Glutamatergic neuron (in vitro differentiated cells): ENCODE results near the gene CCDC85C. TPM values are rescaled to one million over a fixed set of nuclear protein-coding genes. Genes with fewer than 3 reads are reported as not detected.

ENCODE experiments used
- DNase-seq: peaks from one replicate; pipeline ENCODE4 v3.0.0; 2022
- H3K27ac Mint-ChIP-seq: one replicate; pipeline ENCODE4 v1.8.0; 2020; ENCODE audit warnings: mild to moderate bottlenecking, mixed read lengths, inconsistent platforms; ENCODE audit not compliant: unreplicated experiment
- H3K27me3 Mint-ChIP-seq: one replicate; pipeline ENCODE4 v1.8.0; 2020; ENCODE audit warnings: mild to moderate bottlenecking, moderate library complexity, mixed read lengths, inconsistent platforms; ENCODE audit not compliant: unreplicated experiment
- H3K36me3 Mint-ChIP-seq: one replicate; pipeline ENCODE4 v1.8.0; 2020; ENCODE audit warnings: mild to moderate bottlenecking, mixed read lengths, inconsistent platforms; ENCODE audit not compliant: unreplicated experiment
- H3K4me1 Mint-ChIP-seq: one replicate; pipeline ENCODE4 v1.8.0; 2020; ENCODE audit warnings: mild to moderate bottlenecking, low read depth, mixed read lengths, inconsistent platforms; ENCODE audit not compliant: unreplicated experiment
- H3K4me3 Mint-ChIP-seq: one replicate; pipeline ENCODE4 v1.8.0; 2020; ENCODE audit warnings: mild to moderate bottlenecking, mixed read lengths, inconsistent platforms; ENCODE audit not compliant: unreplicated experiment
- H3K9me3 Mint-ChIP-seq: one replicate; pipeline ENCODE4 v1.8.0; 2020; ENCODE audit warnings: mild to moderate bottlenecking, moderate library complexity, mixed read lengths, inconsistent platforms; ENCODE audit not compliant: unreplicated experiment
- total RNA-seq: library from RNA; stranded (reverse); fragmentation: NEBNext Ultra II Directional; extraction: Animal tissue kit (Norgen Biotek cat#: 25700); gene quantifications from one replicate; pipeline ENCODE4 v1.2.1, GENCODE V29; 2021; ENCODE audit not compliant: unreplicated experiment
- TF ChIP-seq, protein P1 (sequence below): fragments of 200-600 bp; sonication (generic); IDR thresholded peaks from one replicate; pipeline ENCODE4 v1.5.0; 2021; ENCODE audit not compliant: partially characterized antibody, unreplicated experiment

Gene CCDC85C
- total RNA-seq, 1 donor from 2014 or later = 32.3 TPM

DNA sequence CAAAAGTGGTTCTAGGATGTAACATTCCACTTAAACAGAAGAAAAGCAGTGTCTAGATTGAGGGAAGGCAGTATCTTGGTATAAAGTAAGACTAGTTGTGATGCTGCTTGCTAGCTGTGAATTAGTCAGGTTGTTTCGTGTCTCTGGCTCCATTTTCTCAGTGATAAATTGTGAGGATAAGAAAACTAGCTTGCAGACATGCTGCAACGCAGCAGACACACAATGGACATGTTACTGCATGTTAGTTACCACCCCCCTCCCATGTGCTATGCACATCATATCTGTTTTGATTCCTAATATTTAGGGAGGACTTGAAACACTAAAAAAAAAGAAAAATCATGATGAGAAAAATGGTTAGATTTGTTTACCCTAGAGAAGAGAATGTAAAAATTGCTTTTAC is 119.9 kb downstream of the CCDC85C start:
- Mint-ChIP-seq H3K27ac (no peak overlapping the region), H3K4me1 (peaks cover 17% of the 10 kb centered on the region), H3K36me3 (no peaks in the 10 kb centered on the region), H3K9me3 (peaks cover 5% of the 10 kb centered on the region), H3K27me3 (peaks cover 10% of the 10 kb centered on the region), H3K4me3 (no peak overlapping the region)
- no peak for DNase-seq
- TF ChIP-seq, protein P1, sequence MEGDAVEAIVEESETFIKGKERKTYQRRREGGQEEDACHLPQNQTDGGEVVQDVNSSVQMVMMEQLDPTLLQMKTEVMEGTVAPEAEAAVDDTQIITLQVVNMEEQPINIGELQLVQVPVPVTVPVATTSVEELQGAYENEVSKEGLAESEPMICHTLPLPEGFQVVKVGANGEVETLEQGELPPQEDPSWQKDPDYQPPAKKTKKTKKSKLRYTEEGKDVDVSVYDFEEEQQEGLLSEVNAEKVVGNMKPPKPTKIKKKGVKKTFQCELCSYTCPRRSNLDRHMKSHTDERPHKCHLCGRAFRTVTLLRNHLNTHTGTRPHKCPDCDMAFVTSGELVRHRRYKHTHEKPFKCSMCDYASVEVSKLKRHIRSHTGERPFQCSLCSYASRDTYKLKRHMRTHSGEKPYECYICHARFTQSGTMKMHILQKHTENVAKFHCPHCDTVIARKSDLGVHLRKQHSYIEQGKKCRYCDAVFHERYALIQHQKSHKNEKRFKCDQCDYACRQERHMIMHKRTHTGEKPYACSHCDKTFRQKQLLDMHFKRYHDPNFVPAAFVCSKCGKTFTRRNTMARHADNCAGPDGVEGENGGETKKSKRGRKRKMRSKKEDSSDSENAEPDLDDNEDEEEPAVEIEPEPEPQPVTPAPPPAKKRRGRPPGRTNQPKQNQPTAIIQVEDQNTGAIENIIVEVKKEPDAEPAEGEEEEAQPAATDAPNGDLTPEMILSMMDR = no peak

DNA sequence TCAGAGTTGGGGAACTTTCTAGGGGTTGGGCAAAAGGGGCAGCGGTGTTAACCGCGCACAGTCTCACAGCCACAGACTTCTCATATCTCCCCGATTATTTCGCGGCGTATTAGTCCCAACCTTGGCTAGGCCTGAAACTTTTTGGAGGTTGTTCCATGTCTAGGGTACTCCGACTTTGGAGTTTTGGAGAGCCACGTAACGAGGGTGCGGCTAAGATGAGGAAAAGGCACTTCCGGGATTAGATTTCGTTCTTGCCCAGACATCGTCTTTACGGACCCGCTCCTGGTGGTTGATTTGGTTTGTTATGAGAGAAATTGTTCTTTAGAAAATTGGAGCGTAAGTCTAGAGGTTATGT is 122.3 kb downstream of the CCDC85C start:
- Mint-ChIP-seq H3K9me3 (peaks cover 5% of the 10 kb centered on the region), H3K36me3 (no peaks in the 10 kb centered on the region), H3K27me3 (peaks cover 10% of the 10 kb centered on the region), H3K27ac (peak overlapping the region; percentile 77), H3K4me3 (peak overlapping the region; percentile 98), H3K4me1 (peaks cover 15% of the 10 kb centered on the region)
- no peak for DNase-seq
- TF ChIP-seq, protein P1 = no peak

DNA sequence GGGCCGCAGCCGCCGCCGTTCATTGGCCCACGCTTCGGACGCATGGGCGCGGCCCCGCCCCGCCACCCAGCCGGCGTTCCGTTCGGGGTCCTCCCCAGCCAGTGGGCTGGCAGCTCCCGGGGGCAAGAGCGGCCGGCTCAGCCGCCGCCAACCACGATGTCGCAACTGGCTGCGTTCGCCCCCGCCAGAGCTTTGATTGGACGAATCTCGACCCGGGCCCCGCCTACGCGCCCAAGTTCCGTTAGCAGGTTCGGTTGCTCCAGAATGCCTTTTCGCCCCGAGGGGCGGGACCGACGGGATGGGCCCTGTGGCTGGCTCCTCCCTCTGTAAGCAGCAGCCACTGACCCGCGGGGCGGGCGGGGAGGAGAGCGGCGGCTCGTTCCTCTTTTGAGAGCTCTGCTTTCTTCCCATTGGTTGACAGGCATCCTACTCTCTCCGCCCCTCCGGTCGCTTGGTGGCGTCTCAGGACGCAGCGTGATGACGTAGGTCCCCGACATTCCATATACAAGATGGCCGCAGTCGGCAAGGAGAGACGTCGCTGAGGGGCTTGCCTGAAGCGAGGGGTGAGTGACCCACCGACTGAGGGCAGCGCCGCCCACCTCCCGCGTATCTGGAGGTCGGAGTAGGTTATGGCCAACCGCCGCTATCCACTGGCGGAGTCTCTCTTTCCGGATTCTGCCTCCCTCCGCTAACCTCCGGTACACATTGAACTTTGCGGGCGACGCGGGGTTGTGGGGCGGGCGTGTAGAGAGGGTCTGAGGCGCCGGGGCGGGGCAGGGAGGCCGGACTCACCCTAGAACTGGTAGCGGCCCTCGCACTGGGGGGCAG is 122.9 kb downstream of the CCDC85C start, which contains the start of gene CCNK:
TSS of gene CCNK (plus strand) at position 493 of the 828 bp plus-strand sequence. CDS start 11,269 bp downstream, outside the sequence.
- DNase-seq = peak; percentile 99
- H3K27me3 Mint-ChIP-seq = peaks cover 10% of the 10 kb centered on the region
- no peaks in the 10 kb centered on the region for H3K36me3 Mint-ChIP-seq
- H3K4me1 Mint-ChIP-seq = peaks cover 11% of the 10 kb centered on the region
- peak within 1 kb of the TSS; percentile 77 for H3K27ac Mint-ChIP-seq
- H3K9me3 Mint-ChIP-seq = peaks cover 5% of the 10 kb centered on the region
- TF ChIP-seq, protein P1 = no peak
- H3K4me3 Mint-ChIP-seq = peak within 1 kb of the TSS; percentile 98

DNA sequence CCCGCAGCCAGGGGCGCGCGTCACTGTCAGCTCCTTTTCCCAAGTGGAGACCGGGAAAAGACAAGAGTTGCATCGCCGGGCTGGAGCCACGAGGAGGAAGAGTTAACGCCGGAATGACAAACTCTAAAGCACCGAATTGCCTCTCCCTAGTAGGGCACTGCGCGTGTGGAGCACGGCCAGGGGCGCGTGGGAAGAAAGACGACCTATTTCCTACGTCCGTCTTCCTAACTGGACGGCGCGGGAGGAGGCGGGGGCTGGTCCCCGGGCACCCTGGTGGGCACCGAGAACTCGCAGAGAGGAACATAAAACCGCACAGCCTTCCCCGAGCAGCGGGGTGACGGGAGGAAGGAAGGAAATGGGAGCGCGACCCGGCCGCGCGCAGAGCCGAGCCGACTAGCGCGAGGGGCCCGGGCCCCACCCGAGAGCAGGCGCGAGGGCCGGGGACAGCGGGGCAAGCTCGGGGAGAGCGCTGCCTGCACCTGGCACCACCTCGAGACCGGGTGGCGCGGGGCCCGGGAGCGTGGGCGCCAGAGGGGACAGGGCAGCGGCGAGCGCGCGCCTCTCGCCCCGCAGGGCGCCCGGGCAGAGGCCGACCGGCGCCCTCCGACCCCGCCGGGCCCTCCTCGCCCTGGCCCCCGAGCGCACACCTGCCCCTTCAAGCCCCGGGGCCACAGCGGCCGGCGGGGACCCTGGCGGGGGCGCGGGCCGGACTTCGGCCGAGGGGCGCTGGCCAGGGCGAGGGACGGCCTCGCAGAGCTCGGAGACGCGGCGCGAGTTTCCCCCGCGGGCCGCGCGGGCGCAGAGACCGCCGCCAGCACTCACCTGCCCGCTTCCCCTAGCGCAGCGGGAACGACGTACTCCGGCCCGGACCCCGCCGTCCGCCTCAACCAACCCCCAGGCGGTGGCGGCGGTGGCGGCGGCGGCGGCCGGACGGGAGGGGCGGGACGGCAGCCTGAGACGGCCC is 123.8 kb downstream of the CCDC85C start, which contains the start of gene SETD3:
TSS of gene SETD3 (minus strand) at position 954 of the 964 bp plus-strand sequence. CDS start 15,054 bp downstream, outside the sequence.
- Mint-ChIP-seq H3K9me3 (peaks cover 5% of the 10 kb centered on the region), H3K4me1 (peaks cover 11% of the 10 kb centered on the region), H3K36me3 (no peaks in the 10 kb centered on the region), H3K27me3 (peaks cover 10% of the 10 kb centered on the region), H3K4me3 (peak within 1 kb of the TSS; percentile 98), H3K27ac (peak within 1 kb of the TSS; percentile 77)
- peak; percentile 57 for DNase-seq
- TF ChIP-seq, protein P1 = no peak
